Breast epithelium (tissue), 3 donors: ENCODE measurements around the gene WDR11.

Experiments
- POLR2A ChIP-seq: fragments of 450-650 bp; IDR thresholded peaks from one replicate; pipeline ENCODE4 v1.6.1; 2016; ENCODE audit warnings: antibody characterized with exemption, mild to moderate bottlenecking, moderate library complexity
- POLR2AphosphoS5 ChIP-seq, 3 donors: sonication (generic); formaldehyde crosslinking; IDR thresholded peaks; one replicate each; pipeline ENCODE4 v1.6.1; 2017; ENCODE audit warnings: antibody characterized with exemption in 3 of 3
- TF ChIP-seq, protein P1 (sequence below), 3 donors: fragments of 450-650 bp; IDR thresholded peaks; one replicate each; pipeline ENCODE4 v1.5.1; 2016 to 2017; ENCODE audit warnings: antibody characterized with exemption in 3 of 3, mild to moderate bottlenecking in 3 of 3, moderate library complexity in 3 of 3

DNA sequence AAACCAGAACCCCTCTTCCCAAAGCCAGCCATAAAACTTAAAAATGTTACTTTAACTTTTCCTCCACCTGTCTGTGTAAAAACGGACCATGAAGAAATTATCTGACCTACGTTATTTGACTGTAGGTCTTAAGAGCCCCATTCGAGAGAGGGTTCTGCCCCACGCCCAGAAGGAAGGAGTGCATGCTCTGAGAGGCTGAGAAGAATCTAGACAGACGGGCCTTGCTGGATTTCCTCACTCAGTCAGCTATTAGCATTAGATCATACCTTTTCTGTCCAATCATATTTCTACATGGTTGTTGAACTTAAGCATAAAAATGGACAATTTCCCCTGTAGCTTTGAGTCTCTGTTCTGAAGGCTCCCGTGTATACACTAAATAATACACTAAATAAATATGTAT lies 38.1 kb upstream of the WDR11 start:
- no peak for TF ChIP-seq POLR2A
- TF ChIP-seq, protein P1, sequence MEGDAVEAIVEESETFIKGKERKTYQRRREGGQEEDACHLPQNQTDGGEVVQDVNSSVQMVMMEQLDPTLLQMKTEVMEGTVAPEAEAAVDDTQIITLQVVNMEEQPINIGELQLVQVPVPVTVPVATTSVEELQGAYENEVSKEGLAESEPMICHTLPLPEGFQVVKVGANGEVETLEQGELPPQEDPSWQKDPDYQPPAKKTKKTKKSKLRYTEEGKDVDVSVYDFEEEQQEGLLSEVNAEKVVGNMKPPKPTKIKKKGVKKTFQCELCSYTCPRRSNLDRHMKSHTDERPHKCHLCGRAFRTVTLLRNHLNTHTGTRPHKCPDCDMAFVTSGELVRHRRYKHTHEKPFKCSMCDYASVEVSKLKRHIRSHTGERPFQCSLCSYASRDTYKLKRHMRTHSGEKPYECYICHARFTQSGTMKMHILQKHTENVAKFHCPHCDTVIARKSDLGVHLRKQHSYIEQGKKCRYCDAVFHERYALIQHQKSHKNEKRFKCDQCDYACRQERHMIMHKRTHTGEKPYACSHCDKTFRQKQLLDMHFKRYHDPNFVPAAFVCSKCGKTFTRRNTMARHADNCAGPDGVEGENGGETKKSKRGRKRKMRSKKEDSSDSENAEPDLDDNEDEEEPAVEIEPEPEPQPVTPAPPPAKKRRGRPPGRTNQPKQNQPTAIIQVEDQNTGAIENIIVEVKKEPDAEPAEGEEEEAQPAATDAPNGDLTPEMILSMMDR (IDR thresholded peaks at IDR 0.05), result no peak
- TF ChIP-seq POLR2AphosphoS5 (IDR thresholded peaks at IDR 0.05), result no peak
